Measurements from ENCODE around the gene C16orf54. TPM values are rescaled to one million over a fixed set of nuclear protein-coding genes. Genes with fewer than 3 reads are reported as not detected.
"Not testable (repeated sequence)": the region's sequence is repeated elsewhere in the genome, so short reads cannot be mapped to it uniquely, and the experiment has no call there.

C16orf54 gene
- total and polyA plus RNA-seq, 2 experiments from 2014 or later = 3.2 TPM; not detected in 1

DNA sequence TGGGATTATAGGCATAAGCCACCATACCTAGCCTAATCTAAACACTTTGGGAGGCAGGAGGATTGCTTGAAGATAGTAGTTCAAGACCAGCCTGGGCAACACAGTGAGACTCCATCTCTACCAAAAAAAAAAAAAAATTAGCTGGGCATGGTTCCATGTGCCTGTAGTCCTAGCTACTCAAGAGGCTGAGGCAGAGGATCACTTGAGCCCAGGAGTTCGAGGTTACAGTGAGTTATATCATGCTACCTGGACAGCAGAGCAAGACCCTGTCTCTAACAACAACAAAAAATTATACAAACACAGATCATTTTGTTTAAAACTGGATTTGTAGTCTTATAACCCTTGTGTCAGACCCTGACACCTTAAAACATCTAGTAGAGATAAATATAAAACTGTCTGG lies 7.7 kb upstream of the C16orf54 start:
- Histone ChIP-seq H3K27ac (ENCODE audit: low read depth) (no peak overlapping the region), H3K79me2 (replicated peaks; ENCODE audit: insufficient read depth) (no peaks in the 10 kb centered on the region), H3K27me3 (ENCODE audit: insufficient read depth) (no peaks in the 10 kb centered on the region), H3K4me3 (no peak overlapping the region), H3K4me1 (ENCODE audit: insufficient read depth) (no peaks in the 10 kb centered on the region), H4K20me1 (replicated peaks; ENCODE audit: insufficient read depth) (no peaks in the 10 kb centered on the region; the same call in 1 of the 2 replicates), H3K4me2 (no peak overlapping the region), H3F3A (replicated peaks; ENCODE audit: low read depth) (no peaks in the 10 kb centered on the region), H2AFZ (no peak overlapping the region), H3K9me2 (ENCODE audit: insufficient read depth) (no peaks in the 10 kb centered on the region), H3K36me3 (ENCODE audit: insufficient read depth) (no peaks in the 10 kb centered on the region)
- Mint-ChIP-seq H3K36me3 (ENCODE audit: low read depth) (peaks cover 10% of the 10 kb centered on the region; the same call in 2 of the 3 replicates), H3K9me3 (peaks cover 10% of the 10 kb centered on the region), H3K4me3 (no peak overlapping the region), H3K4me1 (peaks cover 4% of the 10 kb centered on the region), H3K27me3 (ENCODE audit: insufficient read depth, low read depth, poor library complexity) (peaks cover 6% of the 10 kb centered on the region), H3K27ac (no peak overlapping the region)
- TF ChIP-seq ZNF462 (CRISPR knock-in tag; IDR thresholded peaks at IDR 0.05) (no peak), POLR2AphosphoS5 (IDR thresholded peaks at IDR 0.05; ENCODE audit: low read depth) (no peak), REST (IDR thresholded peaks at IDR 0.05; ENCODE audit: unreplicated experiment) (no peak), ZNF331 (CRISPR knock-in tag; IDR thresholded peaks at IDR 0.05; ENCODE audit: low read depth) (no peak), CTCF (conservative IDR thresholded peaks at IDR 0.05; ENCODE audit: low read depth in 2 of 2) (no peak), EZH2 (IDR thresholded peaks at IDR 0.05; ENCODE audit: low read depth, unreplicated experiment) (no peak)
- ATAC-seq (no peak), DNase-seq (ENCODE audit: low spot score) (no peak)

DNA sequence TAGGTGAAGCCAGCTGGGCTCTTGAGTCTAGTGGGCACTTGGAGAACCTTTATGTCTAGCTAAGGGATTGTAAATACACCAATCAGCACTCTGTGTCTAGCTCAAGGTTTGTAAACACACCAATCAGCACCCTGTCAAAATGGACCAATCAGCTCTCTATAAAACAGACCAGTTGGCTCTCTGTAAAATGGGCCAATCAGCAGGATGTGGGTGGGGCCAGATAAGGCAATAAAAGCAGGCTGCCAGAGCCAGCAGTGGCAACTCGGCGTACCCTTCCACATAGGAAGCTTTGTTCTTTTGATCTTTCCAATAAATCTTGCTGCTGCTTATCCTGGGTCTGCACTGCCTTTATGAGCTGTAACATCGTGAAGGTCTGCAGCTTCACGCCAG lies 3.0 kb upstream of the C16orf54 start:
- not testable (repeated sequence) for H3K36me3 ChIP-seq (ENCODE audit: insufficient read depth); H4K20me1 ChIP-seq (replicated peaks; ENCODE audit: insufficient read depth); H3K4me1 Mint-ChIP-seq; H3K4me2 ChIP-seq; H2AFZ ChIP-seq; H3K4me3 Mint-ChIP-seq; ATAC-seq; H3K27ac ChIP-seq (ENCODE audit: low read depth); H3K27me3 ChIP-seq (ENCODE audit: insufficient read depth); H3K79me2 ChIP-seq (replicated peaks; ENCODE audit: insufficient read depth); H3K9me2 ChIP-seq (ENCODE audit: insufficient read depth); H3K27ac Mint-ChIP-seq; H3K4me3 ChIP-seq; DNase-seq (ENCODE audit: low spot score); H3K4me1 ChIP-seq (ENCODE audit: insufficient read depth)
- Mint-ChIP-seq H3K9me3 (peaks cover 40% of the 10 kb centered on the region), H3K27me3 (ENCODE audit: insufficient read depth, low read depth, poor library complexity) (peaks cover 36% of the 10 kb centered on the region), H3K36me3 (ENCODE audit: low read depth) (peaks cover 25% of the 10 kb centered on the region)
- H3F3A ChIP-seq (replicated peaks; ENCODE audit: low read depth) = peaks cover 14% of the 10 kb centered on the region

Measured in GM23338 (cell line).